K562 (cell line): Measurements from ENCODE around the gene NRM. TPM values are rescaled to one million over a fixed set of nuclear protein-coding genes. Genes with fewer than 3 reads are reported as not detected.
A peak's percentile ranks its signal among the peaks of the same experiment; 100 is the strongest.

Experiments
- CXXC5 ChIP-seq: fragments of 250-450 bp; sonication (Bioruptor Pico); IDR thresholded peaks from 2 replicates; pipeline ENCODE4 v1.8.0; 2022; ENCODE audit warnings: inconsistent platforms, mild to moderate bottlenecking, moderate library complexity
- DDX20 ChIP-seq: fragments of 450-650 bp; IDR thresholded peaks from 2 replicates; pipeline ENCODE4 v1.6.1; 2016; ENCODE audit warnings: missing genetic modification characterization, low read depth, mild to moderate bottlenecking, missing compliant biosample characterization, moderate library complexity
- FOS ChIP-seq: IDR thresholded peaks from 3 replicates; pipeline ENCODE4 v1.6.1; 2011; ENCODE audit not compliant: insufficient read length; ENCODE audit errors: extremely low read depth
- GABPB1 ChIP-seq: sonication (generic); formaldehyde crosslinking; IDR thresholded peaks from 2 replicates; pipeline ENCODE4 v1.8.0; 2022; ENCODE audit warnings: mild to moderate bottlenecking, missing genetic modification reagents
- HNRNPLL ChIP-seq: fragments of 200-400 bp; formaldehyde crosslinking; IDR thresholded peaks from 2 replicates; pipeline ENCODE4 v1.6.1; 2017; ENCODE audit warnings: low read length, low read depth, mild to moderate bottlenecking; ENCODE audit not compliant: poor library complexity, severe bottlenecking
- MYC ChIP-seq, 2 experiments: fragments of 250-450 bp in 1 of 2; sonication (Bioruptor Pico) in 1 of 2; IDR thresholded peaks; 2 replicates each; pipeline versions ENCODE4 v1.5.1 to v1.6.1; 2012 to 2021; ENCODE audit warnings: low read depth in 2 of 2, borderline replicate concordance in 1 of 2, improper control_type of control experiment in 1 of 2, low read length in 1 of 2, mild to moderate bottlenecking in 1 of 2, moderate library complexity in 1 of 2
- MYNN ChIP-seq, 2 experiments: sonication (generic); formaldehyde crosslinking in 1 of 2; IDR thresholded peaks; 2 replicates each; pipeline versions ENCODE4 v1.5.0 to v1.6.1; 2016 to 2020; ENCODE audit warnings: antibody characterized with exemption in 1 of 2, missing genetic modification reagents in 1 of 2
- NFIC ChIP-seq: fragments of 450-650 bp; IDR thresholded peaks from 2 replicates; pipeline ENCODE4 v1.6.1; 2017; ENCODE audit warnings: mild to moderate bottlenecking, inconsistent platforms
- NFRKB ChIP-seq: fragments of 450-650 bp; IDR thresholded peaks from 2 replicates; pipeline ENCODE4 v1.6.1; 2016; ENCODE audit warnings: low read depth
- POLR3G ChIP-seq: IDR thresholded peaks from 2 replicates; pipeline ENCODE4 v1.6.1; 2011; ENCODE audit not compliant: insufficient read length, insufficient replicate concordance; ENCODE audit errors: extremely low read depth
- RB1 ChIP-seq: fragments of 450-650 bp; IDR thresholded peaks from 2 replicates; pipeline ENCODE4 v1.6.1; 2017; ENCODE audit warnings: low read depth, mild to moderate bottlenecking
- TAF9B ChIP-seq: fragments of 450-650 bp; IDR thresholded peaks from 2 replicates; pipeline ENCODE4 v1.6.1; 2018; ENCODE audit warnings: mild to moderate bottlenecking; ENCODE audit not compliant: partially characterized antibody
- TEAD4 ChIP-seq, 2 experiments: sonication (generic) in 1 of 2; formaldehyde crosslinking in 1 of 2; IDR thresholded peaks; 2 replicates each; pipeline versions ENCODE4 v1.6.1 to v1.8.0; 2012 to 2022; ENCODE audit warnings: borderline replicate concordance in 1 of 2, inconsistent platforms in 1 of 2, low read length in 1 of 2, mild to moderate bottlenecking in 1 of 2, missing genetic modification reagents in 1 of 2
- XRCC5 ChIP-seq: fragments of 200-400 bp; formaldehyde crosslinking; IDR thresholded peaks from 2 replicates; pipeline ENCODE4 v1.6.1; 2017; ENCODE audit warnings: low read depth, mild to moderate bottlenecking, low read length
- ZNF12 ChIP-seq: sonication (generic); formaldehyde crosslinking; IDR thresholded peaks from 2 replicates; pipeline ENCODE4 v1.4.0; 2020; ENCODE audit warnings: mild to moderate bottlenecking, missing genetic modification reagents
- ZNF316 ChIP-seq: fragments of 450-650 bp; IDR thresholded peaks from 2 replicates; pipeline ENCODE4 v1.6.1; 2016
- ZNF384 ChIP-seq: IDR thresholded peaks from 2 replicates; pipeline ENCODE4 v1.6.1; 2012; ENCODE audit warnings: low read depth, low read length, improper control_type of control experiment
- ZNF707 ChIP-seq: fragments of 250-450 bp; sonication (Bioruptor Pico); conservative IDR thresholded peaks from 2 replicates; pipeline ENCODE4 v1.8.0; 2022; ENCODE audit warnings: inconsistent platforms, mild to moderate bottlenecking, moderate library complexity
- polyA plus RNA-seq, 8 experiments: library from polyadenylated mRNA; depleted of rRNA in 4 of 8; stranded (reverse) in 5 of 8; unstranded in 3 of 8; fragments of >200 nt; fragmentation: Nextera tagmentation in 2 of 8; fragmentation: Illumina TruSeq in 1 of 8; extraction: Ambion mirVana in 2 of 8; extraction: Trizol in 1 of 8; gene quantifications; 2 replicates each; pipeline versions ENCODE4 v1.2.1 to v1.2.3, GENCODE V29; 2011 to 2014; ENCODE audit warnings: inconsistent platforms in 1 of 8, missing spikeins in 1 of 8
- total RNA-seq, 7 experiments: library from RNA; depleted of rRNA in 6 of 7; stranded (reverse); fragments of >200 nt in 6 of 7; fragmentation: Illumina TruSeq in 2 of 7; extraction: Trizol in 2 of 7; gene quantifications; 2 replicates each; pipeline versions ENCODE4 v1.2.1 to v1.2.3, GENCODE V29; 2011 to 2021; ENCODE audit warnings: low replicate concordance in 1 of 7
- TF ChIP-seq, protein P1 (sequence below): fragments of 250-450 bp; sonication (Bioruptor Pico); IDR thresholded peaks from 2 replicates; pipeline ENCODE4 v1.8.0; 2021; ENCODE audit warnings: mild to moderate bottlenecking, moderate library complexity
- TF ChIP-seq, protein P2 (sequence below): fragments of 250-450 bp; sonication (Bioruptor Pico); IDR thresholded peaks from 2 replicates; pipeline ENCODE4 v1.4.0; 2020
- TF ChIP-seq, protein P3 (sequence below): fragments of 250-450 bp; sonication (Bioruptor Pico); IDR thresholded peaks from 2 replicates; pipeline ENCODE4 v1.5.0; 2021; ENCODE audit warnings: mild to moderate bottlenecking, moderate library complexity

Gene NRM
- total and polyA plus RNA-seq, 9 of the 15 experiments (the other 6 are each of a cell fraction or from before 2014, with no cell fraction given): 9.7 to 58.2 (median 18.1) TPM

DNA sequence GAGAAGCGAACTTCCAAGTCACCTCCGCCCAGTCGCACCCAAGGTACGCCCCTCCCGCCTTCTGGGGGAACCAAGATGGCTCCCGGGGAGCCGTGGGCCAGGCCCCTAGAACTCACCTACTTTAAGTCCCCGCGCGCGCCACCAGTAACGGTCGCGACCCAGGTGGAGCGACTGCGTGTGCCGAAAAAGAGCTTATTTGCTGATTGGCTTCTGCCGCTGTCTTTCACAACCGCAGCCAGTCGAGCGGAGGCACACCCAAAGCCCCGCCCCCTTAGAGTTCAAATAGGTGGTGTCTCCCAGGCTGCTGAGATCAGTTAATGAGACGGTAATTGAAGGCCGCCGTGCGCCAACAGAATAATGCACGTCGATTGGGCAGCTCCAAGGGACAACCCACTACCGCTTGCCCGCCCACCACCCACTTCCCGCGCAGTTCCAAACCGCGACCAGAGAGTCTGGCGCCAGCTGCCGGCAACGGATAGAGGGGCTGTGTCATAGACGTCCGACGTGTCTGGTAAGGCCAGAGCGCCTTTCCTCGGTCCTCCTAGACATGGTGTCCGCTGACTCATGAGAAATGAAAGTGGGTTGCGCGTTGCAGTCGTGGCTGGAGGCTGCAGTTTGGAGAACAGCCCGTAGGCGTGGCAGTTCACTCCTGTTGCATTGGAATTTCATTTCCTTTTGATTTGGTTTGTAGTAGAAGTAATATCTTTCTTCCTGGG is 26.5 kb upstream of the NRM start, which contains the start of gene MDC1 (continued):
- TF ChIP-seq FOS: peak; percentile 86
- TF ChIP-seq, protein P1, sequence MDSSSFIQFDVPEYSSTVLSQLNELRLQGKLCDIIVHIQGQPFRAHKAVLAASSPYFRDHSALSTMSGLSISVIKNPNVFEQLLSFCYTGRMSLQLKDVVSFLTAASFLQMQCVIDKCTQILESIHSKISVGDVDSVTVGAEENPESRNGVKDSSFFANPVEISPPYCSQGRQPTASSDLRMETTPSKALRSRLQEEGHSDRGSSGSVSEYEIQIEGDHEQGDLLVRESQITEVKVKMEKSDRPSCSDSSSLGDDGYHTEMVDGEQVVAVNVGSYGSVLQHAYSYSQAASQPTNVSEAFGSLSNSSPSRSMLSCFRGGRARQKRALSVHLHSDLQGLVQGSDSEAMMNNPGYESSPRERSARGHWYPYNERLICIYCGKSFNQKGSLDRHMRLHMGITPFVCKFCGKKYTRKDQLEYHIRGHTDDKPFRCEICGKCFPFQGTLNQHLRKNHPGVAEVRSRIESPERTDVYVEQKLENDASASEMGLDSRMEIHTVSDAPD (CRISPR knock-in tag): no peak
- TF ChIP-seq CXXC5 (CRISPR knock-in tag): peak; percentile 98
- TF ChIP-seq GABPB1 (CRISPR knock-in tag): peak; percentile 80
- no peak; the same call in 1 of the 2 replicates for TF ChIP-seq ZNF707 (CRISPR knock-in tag)
- TF ChIP-seq HNRNPLL: peak; percentile 75
- TF ChIP-seq RB1: peak; percentile 100
- TF ChIP-seq, protein P2, sequence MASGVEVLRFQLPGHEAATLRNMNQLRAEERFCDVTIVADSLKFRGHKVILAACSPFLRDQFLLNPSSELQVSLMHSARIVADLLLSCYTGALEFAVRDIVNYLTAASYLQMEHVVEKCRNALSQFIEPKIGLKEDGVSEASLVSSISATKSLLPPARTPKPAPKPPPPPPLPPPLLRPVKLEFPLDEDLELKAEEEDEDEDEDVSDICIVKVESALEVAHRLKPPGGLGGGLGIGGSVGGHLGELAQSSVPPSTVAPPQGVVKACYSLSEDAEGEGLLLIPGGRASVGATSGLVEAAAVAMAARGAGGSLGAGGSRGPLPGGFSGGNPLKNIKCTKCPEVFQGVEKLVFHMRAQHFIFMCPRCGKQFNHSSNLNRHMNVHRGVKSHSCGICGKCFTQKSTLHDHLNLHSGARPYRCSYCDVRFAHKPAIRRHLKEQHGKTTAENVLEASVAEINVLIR: peak; percentile 66
- peak; percentile 95 for TF ChIP-seq TAF9B
- peak; percentile 55 for TF ChIP-seq NFIC
- no peak for TF ChIP-seq POLR3G
- TF ChIP-seq TEAD4 (IDR thresholded peaks at IDR 0.05; ENCODE audit: low read length): peak; percentile 66
- TF ChIP-seq TEAD4 (CRISPR knock-in tag; IDR thresholded peaks at IDR 0.05; ENCODE audit: borderline replicate concordance): no peak
- peak; percentile 95 for TF ChIP-seq XRCC5
- no peak; the same call in 1 of the 2 replicates for TF ChIP-seq ZNF12 (CRISPR knock-in tag)
- TF ChIP-seq ZNF384: 0 out of 2 replicates have a peak, but pooled peaks have one; percentile 30
- TF ChIP-seq NFRKB: peak; percentile 99
- peak; percentile 93 for TF ChIP-seq MYC (IDR thresholded peaks at IDR 0.05; ENCODE audit: low read depth, low read length)
- TF ChIP-seq MYC (CRISPR knock-in tag; IDR thresholded peaks at IDR 0.05; ENCODE audit: borderline replicate concordance, low read depth): peak; percentile 13; the same call in 1 of the 2 replicates
- no peak for TF ChIP-seq DDX20 (tag)
- peak; percentile 41; the same call in 1 of the 2 replicates for TF ChIP-seq MYNN (IDR thresholded peaks at IDR 0.05)
- TF ChIP-seq MYNN (CRISPR knock-in tag; IDR thresholded peaks at IDR 0.05): no peak
- TF ChIP-seq, protein P3, sequence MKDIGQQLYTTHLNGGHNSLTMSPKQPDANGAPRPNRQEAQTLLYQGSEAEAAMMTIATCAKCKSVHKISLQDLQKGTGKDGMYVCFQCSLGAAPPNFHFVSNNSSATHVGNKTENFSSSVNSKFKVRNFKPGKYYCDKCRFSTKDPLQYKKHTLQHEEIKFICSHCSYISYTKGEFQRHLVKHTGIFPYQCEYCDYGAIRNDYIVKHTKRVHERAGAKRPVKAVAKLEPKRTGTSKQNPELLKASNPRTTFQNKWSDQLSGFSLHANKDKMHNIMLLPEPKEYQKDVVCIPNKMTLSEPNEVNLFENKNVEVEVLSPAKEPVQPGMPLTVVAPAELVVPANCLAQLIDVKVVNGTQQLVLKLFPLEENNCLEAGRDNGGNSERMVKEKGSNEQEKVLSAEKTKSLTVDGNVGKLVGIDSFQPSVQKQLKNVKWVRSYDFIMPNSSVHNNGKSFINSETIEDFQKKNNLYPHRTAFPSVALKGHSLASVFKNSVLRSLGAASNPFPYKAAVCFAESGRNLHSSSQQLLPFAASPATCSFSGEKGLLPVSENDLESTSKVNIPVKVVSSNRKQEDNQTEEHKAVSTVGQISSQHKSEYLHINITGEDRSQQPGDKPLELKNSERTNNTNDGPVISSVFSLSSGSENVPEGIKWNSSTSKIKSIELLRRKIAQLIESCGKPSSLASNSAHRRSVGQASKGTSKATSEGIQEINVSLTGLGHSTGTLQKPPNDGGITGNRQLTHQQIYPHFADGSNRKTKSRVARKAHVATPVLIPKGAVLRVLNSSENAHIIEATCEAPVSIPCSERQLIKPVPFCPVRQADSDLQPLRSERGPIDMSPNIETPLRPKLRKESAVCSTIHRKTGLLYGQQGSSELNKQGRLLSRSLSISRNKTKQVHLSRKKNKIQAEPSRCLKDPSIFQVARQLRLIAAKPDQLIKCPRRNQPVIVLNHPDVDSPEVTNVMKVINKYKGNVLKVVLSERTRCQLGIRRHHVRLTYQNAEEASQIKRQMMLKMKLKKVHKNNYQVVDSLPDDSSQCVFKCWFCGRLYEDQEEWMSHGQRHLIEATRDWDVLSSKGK: no peak
- TF ChIP-seq ZNF316: peak; percentile 100
